Measurements from ENCODE around the gene PCTP. TPM values are rescaled to one million over a fixed set of nuclear protein-coding genes. Genes with fewer than 3 reads are reported as not detected.

The PCTP gene
- polyA plus RNA-seq, 1 of the 3 experiments (the other 2 are of a cell fraction): 20.8 TPM

GRCh38 chr17:55764610-55765009, 13.8 kb downstream of the PCTP start:
- DNase-seq: no peak
- ChIA-PET POLR2A (interaction anchor here (0.6 kb wide), 1 partner anchor 13 kb away, joined by 3 read pairs; no protein-coding TSS in a partner anchor), CTCF (interaction anchor here (1.3 to 1.5 kb wide), 2 partner anchors 14 to 238 kb away, joined by 3 to 7 read pairs; partner anchors contain the start of gene PCTP)
- 93% methylated on average over 4 of the region's 4 CpGs for WGBS (ENCODE audit: low lambda C conversion rate)
- Histone ChIP-seq H3K4me2 (no peak overlapping the region), H4K20me1 (ENCODE audit: insufficient read depth) (peaks cover 6% of the 10 kb centered on the region; the same call in 1 of the 2 replicates), H3K27ac (ENCODE audit: low read depth in 2 of 2, low read length in 1 of 2) (no peak overlapping the region), H3K4me3 (ENCODE audit: low read depth in 2 of 2, low read length in 1 of 2) (no peak overlapping the region), H2AFZ (ENCODE audit: low read depth) (no peak overlapping the region), H3K9ac (no peak overlapping the region), H3K9me3 (no peaks in the 10 kb centered on the region), H3K27me3 (ENCODE audit: insufficient read depth) (no peaks in the 10 kb centered on the region), H3K9me2 (no peaks in the 10 kb centered on the region), H3K4me1 (ENCODE audit: control insufficient read depth in 1 of 2, insufficient read depth in 2 of 2, low read depth in 1 of 2, low read length in 1 of 2) (peaks cover 3 to 10% of the 10 kb centered on the region in 2 experiments; a peak in 3 of 4 replicates), H3F3A (replicated peaks; ENCODE audit: insufficient read depth) (peaks cover 7% of the 10 kb centered on the region), H3K36me3 (replicated peaks in 1 of 2; ENCODE audit: control insufficient read depth in 1 of 2, insufficient read depth in 2 of 2, low read length in 1 of 2) (peaks cover 2 to 6% of the 10 kb centered on the region in 2 experiments), H3K79me2 (ENCODE audit: insufficient read depth) (peaks cover 19% of the 10 kb centered on the region)
- TF ChIP-seq SIN3A (IDR thresholded peaks at IDR 0.05; ENCODE audit: borderline replicate concordance, low read depth, low read length) (no peak), JUND (IDR thresholded peaks at IDR 0.05) (no peak), REST (IDR thresholded peaks at IDR 0.05; ENCODE audit: low read depth, low read length) (no peak), RCOR1 (IDR thresholded peaks at IDR 0.05; ENCODE audit: low read length) (no peak), GATA2 (CRISPR knock-in tag; IDR thresholded peaks at IDR 0.05) (no peak), ELF1 (IDR thresholded peaks at IDR 0.05) (no peak), CHD2 (IDR thresholded peaks at IDR 0.05; ENCODE audit: low read length, partially characterized antibody) (no peak), EP300 (IDR thresholded peaks at IDR 0.05; ENCODE audit: borderline replicate concordance in 1 of 2, low read depth in 1 of 2, low read length in 1 of 2) (no peak), TCF12 (IDR thresholded peaks at IDR 0.05) (no peak), NRF1 (IDR thresholded peaks at IDR 0.05; ENCODE audit: low read depth, low read length) (no peak), RXRA (IDR thresholded peaks at IDR 0.05; ENCODE audit: borderline replicate concordance, low read depth) (no peak), GABPA (IDR thresholded peaks at IDR 0.05; ENCODE audit: low read depth) (no peak), CTCF (IDR thresholded peaks at IDR 0.05) (no peak), MEF2A (IDR thresholded peaks at IDR 0.05; ENCODE audit: borderline replicate concordance, low read depth) (no peak), TAF1 (IDR thresholded peaks at IDR 0.05; ENCODE audit: borderline replicate concordance, low read depth, low read length) (no peak)
